Fibroblast of pulmonary artery (primary cell): ENCODE measurements around the gene RXFP1.

ENCODE experiments used
- DNase-seq: peaks from one replicate; pipeline ENCODE4 v3.0.0-alpha.2; 2010; ENCODE audit warnings: low read depth
- H3K4me3 ChIP-seq: replicated peaks from 2 replicates; pipeline ENCODE4 v1.5.1; 2011; ENCODE audit warnings: low read depth, mild to moderate bottlenecking, control low read depth, low read length, moderate library complexity
- CTCF ChIP-seq: IDR thresholded peaks from 2 replicates; pipeline ENCODE4 v1.5.1; 2011; ENCODE audit warnings: mild to moderate bottlenecking, control low read depth, low read length, inconsistent platforms; ENCODE audit errors: missing control alignments

Gene RXFP1

GRCh38 chr4:158540125-158540907 is 18.6 kb downstream of the RXFP1 start:
- no peak overlapping the region for H3K4me3 ChIP-seq
- no peak for TF ChIP-seq CTCF
- no peak for DNase-seq

- DNase-seq: no peak
- no peak overlapping the region for H3K4me3 ChIP-seq
- no peak for TF ChIP-seq CTCF
Observed at GRCh38 chr4:158541506-158541905, 19.8 kb downstream of the RXFP1 start.

- H3K4me3 ChIP-seq: no peak overlapping the region
- no peak for DNase-seq
- no peak for TF ChIP-seq CTCF
Observed at GRCh38 chr4:158543191-158543590, 21.5 kb downstream of the RXFP1 start.

GRCh38 chr4:158544141-158544540 is 22.5 kb downstream of the RXFP1 start:
- no peak overlapping the region for H3K4me3 ChIP-seq
- no peak for DNase-seq
- TF ChIP-seq CTCF: no peak

GRCh38 chr4:158553364-158553763 is 31.7 kb downstream of the RXFP1 start:
- TF ChIP-seq CTCF: no peak
- DNase-seq: no peak
- no peak overlapping the region for H3K4me3 ChIP-seq

GRCh38 chr4:158560284-158560683 is 38.6 kb downstream of the RXFP1 start:
- no peak for TF ChIP-seq CTCF
- no peak overlapping the region for H3K4me3 ChIP-seq
- no peak for DNase-seq

- no peak for DNase-seq
- no peak for TF ChIP-seq CTCF
- no peak overlapping the region for H3K4me3 ChIP-seq
Observed at GRCh38 chr4:158566860-158567259, 45.2 kb downstream of the RXFP1 start.
